Measurements from ENCODE around the gene MERTK. TPM values are rescaled to one million over a fixed set of nuclear protein-coding genes. Genes with fewer than 3 reads are reported as not detected.

The MERTK gene
- total and polyA plus RNA-seq, 2 of the 13 experiments (the other 11 are each of a cell fraction or from before 2014, with no cell fraction given) = 37.3 to 44.7 TPM

GRCh38 chr2:112053917-112054846 is 155.8 kb downstream of the MERTK start (continued):
- TF ChIP-seq ZNF251 (CRISPR knock-in tag; IDR thresholded peaks at IDR 0.05) (0 out of 2 replicates have a peak, but pooled peaks have one; percentile 42), RFXANK (CRISPR knock-in tag; IDR thresholded peaks at IDR 0.05) (no peak), PRDM10 (CRISPR knock-in tag; IDR thresholded peaks at IDR 0.05; ENCODE audit: low read depth) (peak; percentile 9; the same call in 1 of the 2 replicates), ZNF350 (CRISPR knock-in tag; IDR thresholded peaks at IDR 0.05; ENCODE audit: borderline replicate concordance, low read depth) (0 out of 2 replicates have a peak, but pooled peaks have one; percentile 35), HNF1A (IDR thresholded peaks at IDR 0.05; ENCODE audit: low read depth) (no peak), HNF1A (CRISPR knock-in tag; IDR thresholded peaks at IDR 0.05; ENCODE audit: borderline replicate concordance) (no peak), HNRNPLL (IDR thresholded peaks at IDR 0.05; ENCODE audit: low read depth, low read length, poor library complexity, severe bottlenecking) (peak; percentile 75), MAZ (IDR thresholded peaks at IDR 0.05; ENCODE audit: borderline replicate concordance, low read depth, low read length) (peak; percentile 28), MAZ (CRISPR knock-in tag; IDR thresholded peaks at IDR 0.05; ENCODE audit: low read depth) (peak; percentile 77; the same call in 1 of the 2 replicates), SP2 (CRISPR knock-in tag; IDR thresholded peaks at IDR 0.05) (peak; percentile 51; the same call in 1 of the 2 replicates), SKI (IDR thresholded peaks at IDR 0.05; ENCODE audit: partially characterized antibody) (peak; percentile 50), KMT2B (CRISPR knock-in tag; IDR thresholded peaks at IDR 0.05) (peak; percentile 35; the same call in 1 of the 2 replicates), SNRNP70 (IDR thresholded peaks at IDR 0.05; ENCODE audit: low read depth, low read length) (no peak), ZFP37 (CRISPR knock-in tag; IDR thresholded peaks at IDR 0.05; ENCODE audit: borderline replicate concordance) (peak; percentile 84; the same call in 1 of the 2 replicates), ATF6 (CRISPR knock-in tag; conservative IDR thresholded peaks at IDR 0.05) (0 out of 2 replicates have a peak, but pooled peaks have one; percentile 26), SMAD1 (CRISPR knock-in tag; IDR thresholded peaks at IDR 0.05; ENCODE audit: borderline replicate concordance, low read depth) (0 out of 2 replicates have a peak, but pooled peaks have one; percentile 39), NAIF1 (CRISPR knock-in tag; IDR thresholded peaks at IDR 0.05; ENCODE audit: borderline replicate concordance) (no peak), ZNF780A (CRISPR knock-in tag; IDR thresholded peaks at IDR 0.05) (no peak)
